Liver (tissue), 3 donors: ENCODE data around the gene ZNF816.

Experiments used
- JUND ChIP-seq, 2 donors: IDR thresholded peaks; 2 replicates each; pipeline ENCODE4 v1.6.1; 2016; ENCODE audit warnings: antibody characterized with exemption in 2 of 2
- RAD21 ChIP-seq, 2 donors: IDR thresholded peaks; 2 replicates each; pipeline ENCODE4 v1.6.1; 2016; ENCODE audit warnings: antibody characterized with exemption in 2 of 2, mild to moderate bottlenecking in 2 of 2
- TAF1 ChIP-seq: conservative IDR thresholded peaks from 2 replicates; pipeline ENCODE4 v1.6.1; 2016; ENCODE audit warnings: antibody characterized with exemption, mild to moderate bottlenecking
- YY1 ChIP-seq: IDR thresholded peaks from 2 replicates; pipeline ENCODE4 v1.6.1; 2016; ENCODE audit warnings: antibody characterized with exemption, mild to moderate bottlenecking
- TF ChIP-seq, protein P1 (sequence below): fragments of 150-350 bp; IDR thresholded peaks from 2 replicates; pipeline ENCODE4 v1.5.1; 2017; ENCODE audit warnings: improper control_type of control experiment, low read depth, low read length; ENCODE audit not compliant: missing input control
- TF ChIP-seq, protein P2 (sequence below): IDR thresholded peaks from 2 replicates; pipeline ENCODE4 v1.6.1; 2016; ENCODE audit warnings: antibody characterized with exemption
- TF ChIP-seq, protein P3 (sequence below): IDR thresholded peaks from 2 replicates; pipeline ENCODE4 v1.6.1; 2016; ENCODE audit warnings: antibody characterized with exemption, mild to moderate bottlenecking
- TF ChIP-seq, protein P4 (sequence below): IDR thresholded peaks from 2 replicates; pipeline ENCODE4 v1.6.1; 2016; ENCODE audit warnings: antibody characterized with exemption
- donor health status: healthy.
- donor health status: healthy.

DNA sequence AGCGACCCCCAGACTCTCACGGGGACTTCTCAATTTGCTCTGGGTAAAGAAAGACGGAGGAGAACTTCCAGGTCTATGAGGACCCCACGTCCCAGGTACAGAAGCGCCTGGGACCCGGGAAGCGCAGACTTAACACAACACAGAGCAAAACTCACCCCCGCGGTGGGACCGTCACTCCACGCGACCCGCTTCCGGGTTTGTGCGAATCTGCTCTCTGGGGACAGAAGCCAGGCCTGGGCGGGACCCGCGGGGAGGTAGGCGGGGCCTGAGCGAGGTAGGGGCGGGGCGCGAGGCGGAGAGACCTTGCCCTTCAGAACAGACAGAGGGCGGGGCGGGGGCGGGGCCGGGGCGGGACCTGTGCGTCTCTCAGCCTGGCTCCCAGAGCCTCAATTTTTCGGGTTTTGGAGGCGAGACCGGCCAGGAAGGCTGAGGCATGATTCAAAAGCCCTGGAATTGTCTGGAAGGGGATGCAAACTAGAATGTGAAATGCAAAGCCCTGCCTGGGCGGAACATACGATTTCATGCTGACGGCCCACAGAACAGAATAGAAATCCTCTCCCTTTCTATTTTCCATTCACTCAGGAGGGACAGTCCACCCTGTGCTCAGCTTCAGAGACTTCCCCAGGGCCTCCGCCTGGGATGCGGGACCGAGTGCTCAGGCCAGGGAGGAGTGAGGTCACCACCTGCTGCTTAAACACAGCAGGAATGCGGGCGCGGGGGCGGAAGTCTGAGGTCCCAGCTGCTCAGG is 20.1 kb downstream of the ZNF816 start:
- peak; percentile 50 for TF ChIP-seq TAF1
- TF ChIP-seq, protein P1, sequence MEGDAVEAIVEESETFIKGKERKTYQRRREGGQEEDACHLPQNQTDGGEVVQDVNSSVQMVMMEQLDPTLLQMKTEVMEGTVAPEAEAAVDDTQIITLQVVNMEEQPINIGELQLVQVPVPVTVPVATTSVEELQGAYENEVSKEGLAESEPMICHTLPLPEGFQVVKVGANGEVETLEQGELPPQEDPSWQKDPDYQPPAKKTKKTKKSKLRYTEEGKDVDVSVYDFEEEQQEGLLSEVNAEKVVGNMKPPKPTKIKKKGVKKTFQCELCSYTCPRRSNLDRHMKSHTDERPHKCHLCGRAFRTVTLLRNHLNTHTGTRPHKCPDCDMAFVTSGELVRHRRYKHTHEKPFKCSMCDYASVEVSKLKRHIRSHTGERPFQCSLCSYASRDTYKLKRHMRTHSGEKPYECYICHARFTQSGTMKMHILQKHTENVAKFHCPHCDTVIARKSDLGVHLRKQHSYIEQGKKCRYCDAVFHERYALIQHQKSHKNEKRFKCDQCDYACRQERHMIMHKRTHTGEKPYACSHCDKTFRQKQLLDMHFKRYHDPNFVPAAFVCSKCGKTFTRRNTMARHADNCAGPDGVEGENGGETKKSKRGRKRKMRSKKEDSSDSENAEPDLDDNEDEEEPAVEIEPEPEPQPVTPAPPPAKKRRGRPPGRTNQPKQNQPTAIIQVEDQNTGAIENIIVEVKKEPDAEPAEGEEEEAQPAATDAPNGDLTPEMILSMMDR: no peak
- no peak for TF ChIP-seq YY1
- TF ChIP-seq, protein P2, sequence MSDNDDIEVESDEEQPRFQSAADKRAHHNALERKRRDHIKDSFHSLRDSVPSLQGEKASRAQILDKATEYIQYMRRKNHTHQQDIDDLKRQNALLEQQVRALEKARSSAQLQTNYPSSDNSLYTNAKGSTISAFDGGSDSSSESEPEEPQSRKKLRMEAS: no peak
- TF ChIP-seq, protein P3, sequence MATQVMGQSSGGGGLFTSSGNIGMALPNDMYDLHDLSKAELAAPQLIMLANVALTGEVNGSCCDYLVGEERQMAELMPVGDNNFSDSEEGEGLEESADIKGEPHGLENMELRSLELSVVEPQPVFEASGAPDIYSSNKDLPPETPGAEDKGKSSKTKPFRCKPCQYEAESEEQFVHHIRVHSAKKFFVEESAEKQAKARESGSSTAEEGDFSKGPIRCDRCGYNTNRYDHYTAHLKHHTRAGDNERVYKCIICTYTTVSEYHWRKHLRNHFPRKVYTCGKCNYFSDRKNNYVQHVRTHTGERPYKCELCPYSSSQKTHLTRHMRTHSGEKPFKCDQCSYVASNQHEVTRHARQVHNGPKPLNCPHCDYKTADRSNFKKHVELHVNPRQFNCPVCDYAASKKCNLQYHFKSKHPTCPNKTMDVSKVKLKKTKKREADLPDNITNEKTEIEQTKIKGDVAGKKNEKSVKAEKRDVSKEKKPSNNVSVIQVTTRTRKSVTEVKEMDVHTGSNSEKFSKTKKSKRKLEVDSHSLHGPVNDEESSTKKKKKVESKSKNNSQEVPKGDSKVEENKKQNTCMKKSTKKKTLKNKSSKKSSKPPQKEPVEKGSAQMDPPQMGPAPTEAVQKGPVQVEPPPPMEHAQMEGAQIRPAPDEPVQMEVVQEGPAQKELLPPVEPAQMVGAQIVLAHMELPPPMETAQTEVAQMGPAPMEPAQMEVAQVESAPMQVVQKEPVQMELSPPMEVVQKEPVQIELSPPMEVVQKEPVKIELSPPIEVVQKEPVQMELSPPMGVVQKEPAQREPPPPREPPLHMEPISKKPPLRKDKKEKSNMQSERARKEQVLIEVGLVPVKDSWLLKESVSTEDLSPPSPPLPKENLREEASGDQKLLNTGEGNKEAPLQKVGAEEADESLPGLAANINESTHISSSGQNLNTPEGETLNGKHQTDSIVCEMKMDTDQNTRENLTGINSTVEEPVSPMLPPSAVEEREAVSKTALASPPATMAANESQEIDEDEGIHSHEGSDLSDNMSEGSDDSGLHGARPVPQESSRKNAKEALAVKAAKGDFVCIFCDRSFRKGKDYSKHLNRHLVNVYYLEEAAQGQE: no peak
- TF ChIP-seq RAD21 (IDR thresholded peaks at IDR 0.05): no peak
- TF ChIP-seq, protein P4, sequence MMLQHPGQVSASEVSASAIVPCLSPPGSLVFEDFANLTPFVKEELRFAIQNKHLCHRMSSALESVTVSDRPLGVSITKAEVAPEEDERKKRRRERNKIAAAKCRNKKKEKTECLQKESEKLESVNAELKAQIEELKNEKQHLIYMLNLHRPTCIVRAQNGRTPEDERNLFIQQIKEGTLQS: no peak
- TF ChIP-seq JUND (IDR thresholded peaks at IDR 0.05): no peak
